ENCODE results near the gene BTAF1. TPM values are rescaled to one million over a fixed set of nuclear protein-coding genes. Genes with fewer than 3 reads are reported as not detected.
A peak's percentile ranks its signal among the peaks of the same experiment; 100 is the strongest.
"Not testable (repeated sequence)": the region's sequence is repeated elsewhere in the genome, so short reads cannot be mapped to it uniquely, and the experiment has no call there.

Gene BTAF1
- total RNA-seq, 8 experiments from 2014 or later, result 33.5 to 65.7 (median 46.9) TPM

- WGBS, 10 experiments, result 81 to 100% (median 100%) methylated on average over 1 to 2 of the region's 2 CpGs
- Histone ChIP-seq H3K27ac (no peak overlapping the region), H3K4me1 (replicated peaks in 1 of 2) (no peaks in the 10 kb centered on the region)
These were observed 78.4 kb downstream of the BTAF1 start for GRCh38 chr10:92001995-92002394.

GRCh38 chr10:92003258-92003657, 79.7 kb downstream of the BTAF1 start:
- ATAC-seq (replicated peaks in 6 of 8), result peak in 1 of 8 experiments; percentile 96
- in situ Hi-C loops (cut with MboI; ENCODE audit: low pct_unique_long_range_greater_than_20kb in 2 of 9, low sequenced_read_pairs in 9 of 9, unreplicated experiment in 9 of 9), result no loop called here
- 60 to 100% (median 91%) methylated on average over 1 to 2 of the region's 2 CpGs for WGBS, 10 experiments

More at GRCh38 chr10:92001995-92002394, 78.4 kb downstream of the BTAF1 start:
- no peak for ATAC-seq (replicated peaks in 6 of 8)
- in situ Hi-C loops (cut with MboI; ENCODE audit: low pct_unique_long_range_greater_than_20kb in 2 of 9, low sequenced_read_pairs in 9 of 9, unreplicated experiment in 9 of 9), result no loop called here
- H3K4me3 ChIP-seq, result no peak overlapping the region

DNA sequence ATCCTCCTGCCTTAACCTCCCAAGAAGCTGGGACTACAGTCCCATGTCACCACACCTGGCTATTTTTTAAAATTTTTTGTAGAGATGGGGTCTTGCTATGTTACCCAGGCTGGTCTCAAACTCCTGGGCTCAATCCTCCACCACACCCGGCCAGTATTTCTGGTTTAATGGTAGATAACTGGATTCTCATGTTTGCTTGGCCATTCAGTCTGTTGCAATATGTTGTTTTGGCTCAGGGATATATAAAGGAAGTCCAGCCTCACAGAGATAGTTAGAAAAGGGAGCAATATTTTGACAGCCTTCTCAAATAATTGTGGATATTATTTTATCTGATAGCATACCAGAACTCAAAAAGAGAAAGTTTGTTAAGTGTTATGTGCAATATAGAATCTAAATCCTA, 82.4 kb downstream of the BTAF1 start:
- no peak for ATAC-seq (replicated peaks in 6 of 8)
- in situ Hi-C loops (cut with MboI; ENCODE audit: low pct_unique_long_range_greater_than_20kb in 2 of 9, low sequenced_read_pairs in 9 of 9, unreplicated experiment in 9 of 9), result no loop called here

More at GRCh38 chr10:92003258-92003657, 79.7 kb downstream of the BTAF1 start:
- no peak overlapping the region for H3K27ac ChIP-seq
- H3K4me1 ChIP-seq (replicated peaks in 1 of 2), result no peaks in the 10 kb centered on the region
- H3K4me3 ChIP-seq, result no peak overlapping the region

GRCh38 chr10:92009445-92009844, 85.9 kb downstream of the BTAF1 start:
- ATAC-seq (replicated peaks in 6 of 8), result no peak
- H3K27ac ChIP-seq, result no peak overlapping the region
- 67 to 100% (median 100%) methylated on average over 1 of the region's 1 CpG; no CpG with 5 or more reads in 2 of the 10 experiments for WGBS, 10 experiments
- in situ Hi-C loops (cut with MboI; ENCODE audit: low pct_unique_long_range_greater_than_20kb in 2 of 9, low sequenced_read_pairs in 9 of 9, unreplicated experiment in 9 of 9), result no loop called here
- H3K4me1 ChIP-seq (replicated peaks in 1 of 2), result no peaks in the 10 kb centered on the region
- no peak overlapping the region for H3K4me3 ChIP-seq

More for the DNA sequence above, 82.4 kb downstream of the BTAF1 start:
- WGBS, 10 experiments, result 63 to 100% (median 100%) methylated on average over 1 of the region's 1 CpG; no CpG with 5 or more reads in 4 of the 10 experiments
- Histone ChIP-seq H3K27ac (no peak overlapping the region), H3K4me1 (replicated peaks in 1 of 2) (no peaks in the 10 kb centered on the region), H3K4me3 (no peak overlapping the region)

DNA sequence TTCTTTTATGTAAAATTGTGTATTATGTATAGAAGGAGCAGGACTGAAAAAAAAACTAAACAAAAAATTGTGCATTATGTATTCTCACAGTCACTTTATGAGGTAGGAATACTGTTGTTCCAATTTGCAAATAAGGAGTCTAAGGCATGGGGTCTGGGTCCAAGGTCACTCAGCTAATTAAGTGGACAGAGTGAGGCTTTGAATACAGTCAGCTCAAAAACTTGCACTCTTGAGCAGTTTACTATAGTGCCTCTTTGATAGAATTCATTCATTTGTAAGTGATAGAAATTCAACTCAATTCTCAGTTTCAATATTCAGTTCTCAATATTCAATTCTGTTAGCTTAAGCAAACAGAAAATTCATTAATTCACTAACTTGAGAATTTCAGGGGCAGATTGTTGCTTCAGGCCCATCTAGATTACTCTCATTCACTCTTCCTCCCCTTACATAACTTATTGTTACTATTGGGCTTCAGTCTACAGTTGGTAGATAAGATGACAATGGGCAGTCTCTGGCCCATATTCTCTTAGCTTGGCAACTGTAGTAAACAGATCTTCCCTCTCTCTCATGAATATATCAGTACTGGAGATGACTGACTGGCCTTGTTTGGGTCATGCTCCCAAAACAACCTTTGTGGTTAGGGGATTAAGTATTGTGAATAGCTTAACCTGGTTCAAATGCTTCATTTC, 86.6 kb downstream of the BTAF1 start:
- no peak overlapping the region for H3K4me3 ChIP-seq
- no peaks in the 10 kb centered on the region for H3K4me1 ChIP-seq (replicated peaks in 1 of 2)
- peak in 3 of 8 experiments; percentile 51 to 85 (median 65) for ATAC-seq (replicated peaks in 6 of 8)
- no peak overlapping the region for H3K27ac ChIP-seq
- in situ Hi-C loops (cut with MboI; ENCODE audit: low pct_unique_long_range_greater_than_20kb in 2 of 9, low sequenced_read_pairs in 9 of 9, unreplicated experiment in 9 of 9), result no loop called here

DNA sequence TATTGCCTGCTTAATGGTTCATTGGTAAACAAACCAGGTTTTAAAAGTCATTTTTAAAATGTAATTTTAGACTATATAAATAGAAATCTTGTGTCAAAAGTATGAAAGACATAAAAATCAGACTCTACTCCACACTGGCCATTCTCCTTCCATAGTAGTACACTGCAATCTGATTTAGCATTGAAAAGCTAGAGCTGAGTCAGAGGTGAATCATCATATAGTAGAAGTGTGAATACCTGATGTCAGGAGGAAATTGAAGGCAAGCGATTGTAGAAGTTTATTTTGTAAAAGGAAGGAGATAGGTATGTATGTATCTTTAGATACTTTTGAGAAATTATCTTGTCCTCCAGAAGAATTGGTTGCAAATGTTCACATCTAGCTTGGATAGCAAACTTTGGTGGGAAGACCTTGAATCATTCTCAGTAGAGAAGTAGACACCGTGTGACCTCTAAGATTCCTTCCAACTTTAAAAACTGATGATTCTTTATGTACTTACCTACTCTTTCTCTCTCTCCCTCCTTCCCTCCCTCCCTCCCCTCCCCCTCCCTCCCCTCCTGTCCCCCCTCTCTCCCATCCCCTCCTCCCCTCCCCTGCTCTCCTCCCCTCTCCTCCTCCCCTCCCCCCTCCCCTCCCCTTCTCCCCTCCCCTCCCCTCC, 88.1 kb downstream of the BTAF1 start:
- WGBS, 10 experiments, result 60 to 100% (median 100%) methylated on average over 1 to 2 of the region's 2 CpGs; no CpG with 5 or more reads in 5 of the 10 experiments
- ATAC-seq (replicated peaks in 6 of 8), result peak in 6 of 8 experiments; percentile 39 to 97 (median 52)

GRCh38 chr10:92014620-92015019, 91.0 kb downstream of the BTAF1 start:
- no peak overlapping the region for H3K27ac ChIP-seq
- 100% methylated on average over 1 of the region's 1 CpG; no CpG with 5 or more reads in 7 of the 10 experiments for WGBS, 10 experiments
- H3K4me1 ChIP-seq (replicated peaks in 1 of 2), result no peaks in the 10 kb centered on the region
- in situ Hi-C loops (cut with MboI; ENCODE audit: low pct_unique_long_range_greater_than_20kb in 2 of 9, low sequenced_read_pairs in 9 of 9, unreplicated experiment in 9 of 9), result no loop called here
- H3K4me3 ChIP-seq, result no peak overlapping the region
- ATAC-seq (replicated peaks in 6 of 8), result no peak

More for the DNA sequence above, 88.1 kb downstream of the BTAF1 start:
- Histone ChIP-seq H3K27ac (no peak overlapping the region), H3K4me3 (no peak overlapping the region), H3K4me1 (replicated peaks in 1 of 2) (no peaks in the 10 kb centered on the region)
- in situ Hi-C loops (cut with MboI; ENCODE audit: low pct_unique_long_range_greater_than_20kb in 2 of 9, low sequenced_read_pairs in 9 of 9, unreplicated experiment in 9 of 9), result no loop called here

- ATAC-seq (replicated peaks in 6 of 8), result no peak
- in situ Hi-C loops (cut with MboI; ENCODE audit: low pct_unique_long_range_greater_than_20kb in 2 of 9, low sequenced_read_pairs in 9 of 9, unreplicated experiment in 9 of 9), result no loop called here
- Histone ChIP-seq H3K27ac (no peak overlapping the region), H3K4me1 (replicated peaks in 1 of 2) (no peaks in the 10 kb centered on the region), H3K4me3 (no peak overlapping the region)
- WGBS, 10 experiments, result 74 to 100% (median 92%) methylated on average over 1 to 4 of the region's 4 CpGs; no CpG with 5 or more reads in 1 of the 10 experiments
These were observed 101.1 kb downstream of the BTAF1 start for GRCh38 chr10:92024700-92025099.

DNA sequence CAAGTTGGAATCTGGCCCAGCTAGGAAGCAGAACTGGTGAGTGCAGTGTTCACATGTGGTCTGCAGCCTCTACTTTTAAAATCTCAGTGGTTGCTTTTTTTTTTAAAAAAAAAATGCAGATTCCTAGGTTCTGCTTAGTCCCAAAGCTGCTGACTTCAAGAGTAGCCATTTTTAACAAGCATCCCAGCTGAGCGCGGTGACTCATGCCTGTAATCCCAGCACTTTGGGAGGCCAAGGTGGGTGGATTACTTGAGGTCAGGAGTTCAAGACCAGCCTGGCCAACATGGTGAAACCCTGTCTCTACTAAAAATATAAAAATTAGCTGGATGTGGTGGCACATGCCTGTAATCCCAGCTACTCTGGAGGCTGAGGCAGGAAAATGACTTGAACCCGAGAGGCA, 101.8 kb downstream of the BTAF1 start:
- ATAC-seq (replicated peaks in 6 of 8); H3K4me1 ChIP-seq (replicated peaks in 1 of 2); H3K27ac ChIP-seq; H3K4me3 ChIP-seq; in situ Hi-C loops (cut with MboI; ENCODE audit: low pct_unique_long_range_greater_than_20kb in 2 of 9, low sequenced_read_pairs in 9 of 9, unreplicated experiment in 9 of 9): not testable (repeated sequence)
- 88 to 100% (median 100%) methylated on average over 1 to 3 of the region's 3 CpGs; no CpG with 5 or more reads in 5 of the 10 experiments for WGBS, 10 experiments

DNA sequence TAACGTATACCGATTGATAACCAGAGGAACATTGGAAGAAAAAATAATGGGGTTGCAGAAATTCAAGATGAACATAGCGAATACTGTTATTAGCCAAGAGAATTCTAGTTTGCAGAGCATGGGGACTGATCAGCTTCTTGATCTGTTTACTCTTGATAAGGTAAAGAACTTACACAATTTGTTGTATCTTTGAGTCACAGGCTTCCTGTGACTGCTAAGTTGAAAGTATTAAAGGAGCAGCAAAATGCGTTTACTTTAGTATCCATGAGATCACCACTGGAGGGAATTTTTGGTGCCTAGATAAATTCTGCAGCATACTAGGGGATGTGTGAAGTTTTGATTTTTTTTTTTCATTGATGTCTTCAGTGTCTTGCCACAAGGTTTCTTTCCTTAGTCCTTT, 103.6 kb downstream of the BTAF1 start:
- WGBS, 10 experiments, result 74 to 100% (median 100%) methylated on average over 2 to 4 of the region's 4 CpGs
- in situ Hi-C loops (cut with MboI; ENCODE audit: low pct_unique_long_range_greater_than_20kb in 2 of 9, low sequenced_read_pairs in 9 of 9, unreplicated experiment in 9 of 9), result no loop called here
- Histone ChIP-seq H3K27ac (no peak overlapping the region), H3K4me3 (no peak overlapping the region), H3K4me1 (replicated peaks in 1 of 2) (no peaks in the 10 kb centered on the region)
- ATAC-seq (replicated peaks in 6 of 8), result no peak

- no peaks in the 10 kb centered on the region for H3K4me1 ChIP-seq (replicated peaks in 1 of 2)
- 80 to 100% (median 98%) methylated on average over 1 to 3 of the region's 3 CpGs for WGBS, 10 experiments
- no peak overlapping the region for H3K4me3 ChIP-seq
- H3K27ac ChIP-seq, result no peak overlapping the region
- in situ Hi-C loops (cut with MboI; ENCODE audit: low pct_unique_long_range_greater_than_20kb in 2 of 9, low sequenced_read_pairs in 9 of 9, unreplicated experiment in 9 of 9), result no loop called here
- ATAC-seq (replicated peaks in 6 of 8), result no peak
These were observed 108.0 kb downstream of the BTAF1 start for GRCh38 chr10:92031580-92031979.

GRCh38 chr10:92033070-92033469, 109.5 kb downstream of the BTAF1 start:
- in situ Hi-C loops (cut with MboI; ENCODE audit: low pct_unique_long_range_greater_than_20kb in 2 of 9, low sequenced_read_pairs in 9 of 9, unreplicated experiment in 9 of 9); ATAC-seq (replicated peaks in 6 of 8); H3K4me1 ChIP-seq (replicated peaks in 1 of 2); H3K4me3 ChIP-seq; H3K27ac ChIP-seq: not testable (repeated sequence)
- 38 to 100% (median 76%) methylated on average over 1 to 3 of the region's 3 CpGs; no CpG with 5 or more reads in 2 of the 10 experiments for WGBS, 10 experiments

DNA sequence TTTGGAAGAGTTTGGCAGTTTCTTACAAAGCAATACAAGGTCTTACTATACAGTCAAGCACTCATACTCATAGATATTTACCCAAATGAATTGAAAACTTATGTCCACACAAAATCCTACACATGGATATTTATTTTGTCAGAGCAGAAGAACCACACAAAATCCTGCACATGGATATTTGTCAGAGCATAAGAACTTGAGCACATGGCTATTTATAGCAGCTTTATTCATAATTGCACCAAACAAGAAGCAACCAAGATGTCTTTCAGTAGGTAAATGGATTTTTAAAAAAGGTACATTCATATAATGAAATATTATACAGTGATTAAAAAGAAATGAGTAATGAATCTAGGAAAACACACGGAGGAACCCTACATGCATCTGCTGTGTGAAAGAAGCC, 115.4 kb downstream of the BTAF1 start:
- Histone ChIP-seq H3K4me3 (no peak overlapping the region), H3K27ac (no peak overlapping the region), H3K4me1 (replicated peaks in 1 of 2) (no peaks in the 10 kb centered on the region)
- in situ Hi-C loops (cut with MboI; ENCODE audit: low pct_unique_long_range_greater_than_20kb in 2 of 9, low sequenced_read_pairs in 9 of 9, unreplicated experiment in 9 of 9), result no loop called here
- WGBS, 10 experiments, result 83 to 100% (median 100%) methylated on average over 1 of the region's 1 CpG; no CpG with 5 or more reads in 4 of the 10 experiments
- ATAC-seq (replicated peaks in 6 of 8), result peak in 1 of 8 experiments; percentile 49

Data from motor neuron (in vitro differentiated cells).